Measurements from ENCODE around the gene OSGEP. TPM values are rescaled to one million over a fixed set of nuclear protein-coding genes. Genes with fewer than 3 reads are reported as not detected.

The OSGEP gene
- total RNA-seq: 10 to 100 TPM; 35.7 to 36.8 TPM

- intact Hi-C loops (cut with micrococcal nuclease): loop anchor here (1.0 kb wide), 11 partner anchors 13 to 228 kb away; partner anchors contain the start of genes CCNB1IP1, PARP2 and TEP1
- no peaks in the 10 kb centered on the region for H3K9me3 Mint-ChIP-seq
- H3K27me3 Mint-ChIP-seq (ENCODE audit: low read depth): no peaks in the 10 kb centered on the region
- peaks cover 31% of the 10 kb centered on the region for H3K4me1 Mint-ChIP-seq (ENCODE audit: low read depth)
- DNase-seq: peak; percentile 99
- H3K4me3 Mint-ChIP-seq: peak within 1 kb of the TSS; percentile 52
- CTCF ChIA-PET: interaction anchor here (0.6 to 4.6 kb wide), 10 partner anchors 15 to 417 kb away, joined by 3 to 33 read pairs (median 4); partner anchors contain the start of genes PARP2, PNP and TEP1
- H3K36me3 Mint-ChIP-seq (ENCODE audit: low read depth): peaks cover 40% of the 10 kb centered on the region
- H3K27ac Mint-ChIP-seq: no peak within 1 kb of the TSS
These were observed at the start of gene OSGEP, which contains the start of gene APEX1 for GRCh38 chr14:20454516-20455354. TSS of gene OSGEP (minus strand) at chr14:20454812. CDS start at chr14:20454683, 129 bp downstream. TSS of gene APEX1 (plus strand) at chr14:20455226. CDS start at chr14:20455646, 420 bp downstream.

DNA sequence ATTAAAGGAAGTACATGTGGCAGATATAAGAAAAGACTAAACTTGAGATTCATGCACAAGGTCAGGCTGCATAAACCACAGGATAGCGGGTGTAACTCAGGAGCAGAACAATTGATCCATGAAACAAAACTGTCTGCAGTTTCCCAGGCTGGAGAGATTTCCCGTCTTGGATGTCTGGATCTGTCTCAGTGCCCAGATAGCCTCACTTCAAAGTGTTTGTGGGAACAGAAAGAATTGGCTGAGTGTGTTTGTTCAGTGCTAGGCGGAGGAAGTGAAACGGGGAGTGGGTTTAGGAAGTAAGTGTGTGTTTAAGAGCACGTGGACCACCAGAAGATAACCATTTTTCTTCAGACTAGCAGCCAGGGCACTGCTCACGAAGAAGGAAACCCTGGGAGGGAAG, 49.3 kb upstream of the OSGEP start:
- no peak overlapping the region for H3K4me3 Mint-ChIP-seq
- no peaks in the 10 kb centered on the region for H3K27me3 Mint-ChIP-seq (ENCODE audit: low read depth)
- CTCF ChIA-PET: no interaction called here
- no peak for DNase-seq
- H3K27ac Mint-ChIP-seq: no peak overlapping the region
- no peaks in the 10 kb centered on the region for H3K36me3 Mint-ChIP-seq (ENCODE audit: low read depth)
- intact Hi-C loops (cut with micrococcal nuclease): no loop called here
- H3K9me3 Mint-ChIP-seq: no peaks in the 10 kb centered on the region
- peaks cover 6% of the 10 kb centered on the region for H3K4me1 Mint-ChIP-seq (ENCODE audit: low read depth)

- Mint-ChIP-seq H3K36me3 (ENCODE audit: low read depth) (no peaks in the 10 kb centered on the region), H3K9me3 (no peaks in the 10 kb centered on the region), H3K27me3 (ENCODE audit: low read depth) (no peaks in the 10 kb centered on the region), H3K4me3 (no peak overlapping the region), H3K4me1 (ENCODE audit: low read depth) (peaks cover 12% of the 10 kb centered on the region), H3K27ac (no peak overlapping the region)
- intact Hi-C loops (cut with micrococcal nuclease): no loop called here
- CTCF ChIA-PET: no interaction called here
- DNase-seq: no peak
These were observed 46.7 kb upstream of the OSGEP start for GRCh38 chr14:20501346-20501745.

- Mint-ChIP-seq H3K36me3 (ENCODE audit: low read depth) (no peaks in the 10 kb centered on the region), H3K4me1 (ENCODE audit: low read depth) (peaks cover 27% of the 10 kb centered on the region), H3K27me3 (ENCODE audit: low read depth) (no peaks in the 10 kb centered on the region), H3K27ac (no peak overlapping the region), H3K4me3 (no peak overlapping the region), H3K9me3 (no peaks in the 10 kb centered on the region)
- CTCF ChIA-PET: no interaction called here
- DNase-seq: no peak
- intact Hi-C loops (cut with micrococcal nuclease): no loop called here
These were observed 45.3 kb upstream of the OSGEP start for GRCh38 chr14:20499881-20500280.

- Mint-ChIP-seq H3K9me3 (no peaks in the 10 kb centered on the region), H3K27me3 (ENCODE audit: low read depth) (no peaks in the 10 kb centered on the region), H3K36me3 (ENCODE audit: low read depth) (no peaks in the 10 kb centered on the region), H3K4me1 (ENCODE audit: low read depth) (peaks cover 32% of the 10 kb centered on the region), H3K4me3 (no peak overlapping the region), H3K27ac (no peak overlapping the region)
- CTCF ChIA-PET: no interaction called here
- intact Hi-C loops (cut with micrococcal nuclease): no loop called here
- peak; percentile 45 for DNase-seq
These were observed 44.5 kb upstream of the OSGEP start for GRCh38 chr14:20499108-20499507.

DNA sequence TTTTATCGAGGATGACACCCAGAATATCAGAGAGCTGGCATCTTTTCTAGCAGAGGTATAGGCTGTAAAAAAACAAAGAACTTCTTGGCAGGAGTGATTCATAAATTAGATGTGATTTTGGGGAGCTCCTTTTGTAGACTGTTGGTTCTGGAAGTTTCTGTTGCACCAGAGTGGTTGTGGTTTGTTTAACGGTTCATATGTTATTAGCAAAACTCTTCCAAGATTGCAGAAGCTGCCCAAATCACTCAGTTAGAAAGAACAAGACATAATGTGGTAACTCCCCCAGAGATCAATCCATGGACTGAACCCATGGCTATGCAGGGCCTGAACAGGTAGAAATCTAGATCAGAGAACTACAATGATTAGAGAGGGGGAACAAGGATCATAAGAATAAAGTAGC, 44.0 kb upstream of the OSGEP start:
- Mint-ChIP-seq H3K27me3 (ENCODE audit: low read depth) (no peaks in the 10 kb centered on the region), H3K4me3 (no peak overlapping the region), H3K36me3 (ENCODE audit: low read depth) (no peaks in the 10 kb centered on the region), H3K9me3 (no peaks in the 10 kb centered on the region), H3K4me1 (ENCODE audit: low read depth) (peaks cover 34% of the 10 kb centered on the region), H3K27ac (no peak overlapping the region)
- CTCF ChIA-PET: no interaction called here
- no peak for DNase-seq
- intact Hi-C loops (cut with micrococcal nuclease): no loop called here

- Mint-ChIP-seq H3K27ac (no peak overlapping the region), H3K27me3 (ENCODE audit: low read depth) (no peaks in the 10 kb centered on the region), H3K9me3 (no peaks in the 10 kb centered on the region), H3K36me3 (ENCODE audit: low read depth) (no peaks in the 10 kb centered on the region), H3K4me3 (no peak overlapping the region), H3K4me1 (ENCODE audit: low read depth) (peaks cover 57% of the 10 kb centered on the region)
- intact Hi-C loops (cut with micrococcal nuclease): loop anchor here (1.0 kb wide), 2 partner anchors 18 to 26 kb away; partner anchors contain the start of gene PNP
- DNase-seq: peak; percentile 19
- CTCF ChIA-PET: interaction anchor here (0.6 to 1.7 kb wide), 5 partner anchors 26 to 196 kb away, joined by 3 to 7 read pairs (median 6); partner anchors contain the start of gene PNP
These were observed 40.5 kb upstream of the OSGEP start for GRCh38 chr14:20494935-20495766.

DNA sequence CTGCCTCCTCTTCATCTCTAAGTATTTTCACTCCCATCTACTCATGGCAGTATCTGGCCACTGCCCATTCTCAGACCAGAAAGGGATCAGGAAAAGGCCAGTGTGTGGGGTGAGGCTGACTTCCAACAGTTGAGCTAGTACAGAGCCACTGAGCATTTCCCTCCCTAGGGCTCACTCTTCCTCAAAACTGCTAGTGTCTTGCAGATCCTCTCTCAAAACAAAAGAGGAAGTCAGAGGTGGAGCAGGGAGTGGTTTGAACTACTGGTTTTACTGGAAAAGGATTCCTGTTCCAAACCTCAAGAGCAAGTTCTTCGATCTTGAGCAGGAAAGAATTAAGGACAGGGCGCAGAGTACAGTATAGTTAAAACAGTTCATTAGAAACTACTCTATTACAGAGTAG, 39.0 kb upstream of the OSGEP start:
- Mint-ChIP-seq H3K36me3 (ENCODE audit: low read depth) (no peaks in the 10 kb centered on the region), H3K4me1 (ENCODE audit: low read depth) (peaks cover 62% of the 10 kb centered on the region), H3K9me3 (no peaks in the 10 kb centered on the region), H3K4me3 (no peak overlapping the region), H3K27me3 (ENCODE audit: low read depth) (no peaks in the 10 kb centered on the region), H3K27ac (peak overlapping the region; percentile 31)
- intact Hi-C loops (cut with micrococcal nuclease): no loop called here
- DNase-seq: no peak
- CTCF ChIA-PET: interaction anchor here (0.6 kb wide), 2 partner anchors 8 to 173 kb away, joined by 3 to 4 read pairs; no protein-coding TSS in a partner anchor

DNA sequence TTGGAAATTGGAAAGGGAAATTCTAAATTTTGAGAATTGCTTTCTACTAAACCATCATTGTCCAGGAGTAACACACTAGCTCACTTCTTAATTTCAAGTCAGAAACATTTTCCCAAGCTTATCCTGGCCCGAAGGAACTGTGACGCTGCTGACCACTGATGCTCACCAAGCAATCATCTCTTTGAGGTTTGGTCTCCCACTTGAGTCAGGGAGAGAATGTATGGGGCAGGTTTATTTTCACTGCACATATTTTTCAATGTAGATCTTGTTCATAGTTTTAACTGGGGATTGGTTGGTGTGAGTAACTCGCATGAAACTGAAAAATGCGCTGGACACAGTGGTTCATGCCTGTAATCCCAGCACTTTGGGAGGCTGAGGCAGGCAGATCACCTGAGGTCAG, 37.9 kb upstream of the OSGEP start:
- Mint-ChIP-seq H3K36me3 (ENCODE audit: low read depth) (no peaks in the 10 kb centered on the region), H3K27me3 (ENCODE audit: low read depth) (no peaks in the 10 kb centered on the region), H3K9me3 (no peaks in the 10 kb centered on the region), H3K4me3 (no peak overlapping the region), H3K4me1 (ENCODE audit: low read depth) (peaks cover 68% of the 10 kb centered on the region), H3K27ac (no peak overlapping the region)
- intact Hi-C loops (cut with micrococcal nuclease): no loop called here
- CTCF ChIA-PET: interaction anchor here (0.7 to 1.0 kb wide), 2 partner anchors 25 to 165 kb away, joined by 3 to 4 read pairs; no protein-coding TSS in a partner anchor
- no peak for DNase-seq

DNA sequence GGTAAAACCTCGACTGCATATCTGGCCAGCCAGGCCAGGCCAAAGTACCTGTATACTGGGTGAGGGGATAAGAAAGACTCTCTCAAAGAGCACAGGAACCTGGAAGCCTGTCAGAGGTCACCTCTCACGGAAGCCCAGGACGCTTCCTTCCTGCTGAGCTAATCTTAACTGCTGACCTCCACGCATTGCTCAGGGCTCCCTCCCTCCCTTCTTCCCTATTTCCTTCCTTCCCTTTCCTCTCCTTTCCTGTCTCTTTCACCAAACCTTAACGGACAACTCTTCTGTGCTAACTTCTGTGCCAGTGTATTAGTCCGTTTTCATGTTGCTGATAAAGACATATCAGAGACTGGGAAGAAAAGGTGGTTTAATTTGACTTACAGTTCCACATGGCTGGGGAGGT, 36.0 kb upstream of the OSGEP start:
- peak overlapping the region; percentile 48 for H3K27ac Mint-ChIP-seq
- CTCF ChIA-PET: interaction anchor here (1.8 kb wide), 1 partner anchor 163 kb away, joined by 6 read pairs; no protein-coding TSS in a partner anchor
- H3K4me1 Mint-ChIP-seq (ENCODE audit: low read depth): peaks cover 68% of the 10 kb centered on the region
- no peaks in the 10 kb centered on the region for H3K9me3 Mint-ChIP-seq
- intact Hi-C loops (cut with micrococcal nuclease): no loop called here
- no peak for DNase-seq
- no peak overlapping the region for H3K4me3 Mint-ChIP-seq
- no peaks in the 10 kb centered on the region for H3K27me3 Mint-ChIP-seq (ENCODE audit: low read depth)
- H3K36me3 Mint-ChIP-seq (ENCODE audit: low read depth): no peaks in the 10 kb centered on the region

DNA sequence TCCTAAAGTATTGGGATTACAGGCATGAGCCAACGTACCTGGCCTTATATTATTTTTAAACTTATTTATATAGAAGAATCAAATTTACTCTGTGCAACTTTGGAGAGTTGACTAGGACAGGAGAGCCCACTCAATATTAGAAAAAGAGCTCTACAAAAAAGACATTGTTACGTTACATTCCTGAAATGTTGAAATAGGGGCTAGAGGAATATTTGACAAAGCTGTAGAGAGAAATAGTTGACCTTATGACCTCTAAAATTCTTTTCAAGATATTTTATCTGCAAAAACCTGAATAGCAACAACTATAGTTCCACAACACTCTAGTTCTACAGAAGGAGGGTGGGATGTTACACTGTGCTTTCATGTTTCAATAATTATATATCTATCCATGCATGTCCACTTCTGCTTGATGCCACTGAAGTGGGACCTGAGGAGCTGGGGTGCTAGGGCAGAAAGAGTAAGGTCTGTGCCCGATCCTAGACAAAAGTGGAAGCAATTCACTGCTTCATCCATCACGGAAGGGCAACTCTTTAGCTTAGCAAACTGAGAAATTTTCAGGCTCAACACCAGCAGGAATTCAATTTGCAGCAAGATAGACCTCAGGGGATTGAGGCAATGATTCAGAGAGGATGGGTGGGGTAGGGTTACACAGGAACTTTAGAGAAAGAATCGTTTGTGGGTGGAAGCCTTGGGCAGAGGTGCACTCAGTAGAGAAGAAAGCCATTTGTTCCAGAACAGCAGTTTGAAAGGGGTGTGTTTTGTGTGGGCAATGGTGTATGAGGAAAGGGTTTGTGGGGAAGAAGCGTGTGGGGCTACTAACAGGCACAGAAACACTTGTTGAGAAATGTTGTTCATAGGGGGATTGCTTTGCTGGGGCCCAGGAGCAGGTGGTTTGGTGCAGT, 34.7 kb upstream of the OSGEP start:
- no peak for DNase-seq
- Mint-ChIP-seq H3K9me3 (no peaks in the 10 kb centered on the region), H3K4me3 (no peak overlapping the region), H3K27ac (no peak overlapping the region), H3K4me1 (ENCODE audit: low read depth) (peaks cover 57% of the 10 kb centered on the region), H3K36me3 (ENCODE audit: low read depth) (no peaks in the 10 kb centered on the region), H3K27me3 (ENCODE audit: low read depth) (no peaks in the 10 kb centered on the region)
- intact Hi-C loops (cut with micrococcal nuclease): no loop called here
- CTCF ChIA-PET: interaction anchor here (1.2 to 2.0 kb wide), 3 partner anchors 19 to 162 kb away, joined by 4 to 7 read pairs (median 6); partner anchors contain the start of gene PNP
